Endothelial cell of umbilical vein (primary cell): ENCODE results near the gene KRTCAP2. TPM values are rescaled to one million over a fixed set of nuclear protein-coding genes. Genes with fewer than 3 reads are reported as not detected.

ENCODE experiments used
- BruUV-seq: library from RNA; stranded (reverse); fragments of 400-500 nt; replicated peaks from 2 replicates; lab custom pipeline; 2021; lab: Mats Ljungman, UMichigan
- CTCF ChIA-PET: fragments of 300-600, 350-600 bp; sonication (Branson Sonifier 250); formaldehyde crosslinking; loops from one replicate; lab custom pipeline; 2021; ENCODE audit warnings: antibody characterized with exemption, inconsistent platforms; lab: Charles Lee
- POLR2A ChIA-PET: fragments of 300-600, 350-600 bp; sonication (Branson Sonifier 250); formaldehyde crosslinking; loops from one replicate; lab custom pipeline; 2021; ENCODE audit warnings: antibody characterized with exemption, inconsistent platforms; lab: Charles Lee
- DNase-seq: peaks from one replicate; pipeline ENCODE4 v3.0.0-alpha.2; 2011; ENCODE audit warnings: low read depth, low spot score
- FAIRE-seq: peaks from 2 replicates; lab custom pipeline; 2011; peaks lifted over from hg19 to GRCh38; lab: Jason Lieb, UNC
- H2AFZ ChIP-seq: 2 replicates; pipeline ENCODE4 v1.6.0; 2012; ENCODE audit warnings: low read depth, low read length, control low read depth, inconsistent platforms
- H3K27ac ChIP-seq: 2 replicates; pipeline ENCODE4 v1.5.1; 2011; ENCODE audit warnings: low read depth, mild to moderate bottlenecking, control low read depth, low read length, moderate library complexity; ENCODE audit not compliant: insufficient read depth
- H3K27me3 ChIP-seq, 2 experiments: 2 replicates each; pipeline versions ENCODE4 v1.6.0 to v1.6.1; 2011; ENCODE audit warnings: low read length in 2 of 2, mixed read lengths in 1 of 2; ENCODE audit not compliant: control insufficient read depth in 2 of 2, insufficient read depth in 2 of 2
- H3K36me3 ChIP-seq, 2 experiments: 2 replicates in 1 of 2; 3 replicates in 1 of 2; pipeline ENCODE4 v1.5.1; 2011; ENCODE audit warnings: low read length in 2 of 2, mild to moderate bottlenecking in 1 of 2, moderate library complexity in 1 of 2; ENCODE audit not compliant: control insufficient read depth in 2 of 2, insufficient read depth in 2 of 2; ENCODE audit errors: extremely low read depth in 1 of 2
- H3K4me1 ChIP-seq: 3 replicates; pipeline ENCODE4 v1.5.1; 2011; ENCODE audit warnings: mild to moderate bottlenecking, low read length; ENCODE audit not compliant: control insufficient read depth, insufficient read depth; ENCODE audit errors: extremely low read depth
- H3K4me2 ChIP-seq: 2 replicates; pipeline ENCODE4 v1.6.1; 2011; ENCODE audit warnings: low read length, control low read depth, mixed read lengths; ENCODE audit not compliant: insufficient read depth
- H3K4me3 ChIP-seq, 3 experiments: fragments of 200-600 bp in 1 of 3; sonication (generic), shearing (Covaris generic) in 1 of 3; replicated peaks in 1 of 3; 2 replicates each; pipeline ENCODE4 v1.5.1; 2011 to 2016; ENCODE audit warnings: control low read depth in 3 of 3, low read length in 3 of 3, mild to moderate bottlenecking in 2 of 3, inconsistent platforms in 1 of 3, low read depth in 1 of 3, moderate library complexity in 1 of 3; ENCODE audit not compliant: insufficient read depth in 1 of 3
- H3K79me2 ChIP-seq: 2 replicates; pipeline ENCODE4 v1.6.0; 2012; ENCODE audit warnings: low read length, inconsistent platforms; ENCODE audit not compliant: control insufficient read depth, insufficient read depth
- H3K9ac ChIP-seq: replicated peaks from 2 replicates; pipeline ENCODE3; 2011; ENCODE audit warnings: low read length, control low read depth; ENCODE audit not compliant: insufficient read depth; ENCODE audit errors: extremely low read depth
- H3K9me1 ChIP-seq: replicated peaks from 3 replicates; pipeline ENCODE4 v1.6.0; 2011; ENCODE audit warnings: mild to moderate bottlenecking, low read length; ENCODE audit not compliant: control insufficient read depth, insufficient read depth; ENCODE audit errors: extremely low read depth
- H3K9me3 ChIP-seq: replicated peaks from 2 replicates; pipeline ENCODE4 v1.5.1; 2012; ENCODE audit warnings: low read length, inconsistent platforms; ENCODE audit not compliant: control insufficient read depth, insufficient read depth
- H4K20me1 ChIP-seq: replicated peaks from 2 replicates; pipeline ENCODE3; 2011; ENCODE audit warnings: mild to moderate bottlenecking, low read length; ENCODE audit not compliant: control insufficient read depth, insufficient read depth; ENCODE audit errors: extremely low read depth
- CTCF ChIP-seq, 2 donors: IDR thresholded peaks; 1 replicate in 1 of 2; 2 replicates in 1 of 2; pipeline ENCODE4 v1.5.1; 2011; ENCODE audit warnings: low read length in 2 of 2, mild to moderate bottlenecking in 2 of 2, moderate library complexity in 2 of 2, control low read depth in 1 of 2, inconsistent platforms in 1 of 2, low read depth in 1 of 2; ENCODE audit not compliant: insufficient read depth in 1 of 2; ENCODE audit errors: extremely low read depth in 1 of 2
- EZH2 ChIP-seq: IDR thresholded peaks from 2 replicates; pipeline ENCODE4 v1.6.1; 2012; ENCODE audit warnings: borderline replicate concordance, low read depth, mild to moderate bottlenecking, moderate library complexity, low read length, inconsistent platforms; ENCODE audit not compliant: severe bottlenecking
- FOS ChIP-seq: IDR thresholded peaks from 2 replicates; pipeline ENCODE4 v1.6.1; 2011; ENCODE audit warnings: mild to moderate bottlenecking, low read length, moderate library complexity, borderline replicate concordance; ENCODE audit not compliant: insufficient read depth
- GATA2 ChIP-seq: IDR thresholded peaks from 2 replicates; pipeline ENCODE4 v1.7.0; 2011; ENCODE audit warnings: low read depth, mild to moderate bottlenecking, moderate library complexity, mixed read lengths, low read length; ENCODE audit not compliant: insufficient read length, insufficient read depth
- JUN ChIP-seq: IDR thresholded peaks from 2 replicates; pipeline ENCODE4 v1.6.1; 2011; ENCODE audit warnings: borderline replicate concordance, low read depth; ENCODE audit not compliant: insufficient read length, insufficient read depth
- MAX ChIP-seq: IDR thresholded peaks from 2 replicates; pipeline ENCODE4 v1.6.1; 2011; ENCODE audit not compliant: insufficient read depth, insufficient read length
- MYC ChIP-seq: IDR thresholded peaks from one replicate; pipeline ENCODE4 v1.6.1; 2011; ENCODE audit warnings: mild to moderate bottlenecking, low read depth, low read length
- POLR2A ChIP-seq: IDR thresholded peaks from 2 replicates; pipeline ENCODE4 v1.6.1; 2012; ENCODE audit warnings: low read depth, mild to moderate bottlenecking, control low read depth, low read length
- POLR2AphosphoS5 ChIP-seq: IDR thresholded peaks from 2 replicates; pipeline ENCODE4 v1.6.1; 2012; ENCODE audit warnings: low read depth, mild to moderate bottlenecking, control low read depth, low read length, moderate library complexity; ENCODE audit not compliant: insufficient read depth
- dilution Hi-C: fragments of 300-500 bp; cut with MboI; formaldehyde crosslinking; loops from one replicate; pipeline ENCODE4 v1.15.0; 2019; ENCODE audit warnings: low sequenced_read_pairs; ENCODE audit not compliant: extremely low pct_ligation_motif_present
- intact Hi-C: fragments of 100-400 bp; cut with micrococcal nuclease; formaldehyde crosslinking; loops from one replicate; pipeline ENCODE4 v1.10.0; 2022
- polyA plus RNA-seq, 4 experiments: library from polyadenylated mRNA; depleted of rRNA in 3 of 4; stranded (reverse) in 3 of 4; unstranded in 1 of 4; fragments of >200 nt; gene quantifications; 2 replicates each; pipeline versions ENCODE4 v1.2.1 to v1.2.3, GENCODE V29; 2011 to 2012; ENCODE audit warnings: missing spikeins in 1 of 4
- total RNA-seq: library from RNA; stranded (reverse); gene quantifications from 2 replicates; pipeline ENCODE4 v1.2.3, GENCODE V29; 2021

Gene KRTCAP2
- total and polyA plus RNA-seq, 2 donors (not counting 3 experiments of a cell fraction or from before 2014, with no cell fraction given), result 207 to 362 TPM

GRCh38 chr1:155200920-155201319 lies 27.8 kb upstream of the KRTCAP2 start:
- intact Hi-C loops (no loop called here), dilution Hi-C loops (no loop called here)
- Histone ChIP-seq H3K79me2 (no peaks in the 10 kb centered on the region), H3K9me3 (no peaks in the 10 kb centered on the region), H3K4me1 (peaks cover under 1% of the 10 kb centered on the region), H3K36me3 (peaks cover 0 to 3% of the 10 kb centered on the region in 2 experiments), H3K27me3 (no peaks in the 10 kb centered on the region), H2AFZ (no peak overlapping the region), H3K9me1 (no peaks in the 10 kb centered on the region), H3K27ac (no peak overlapping the region), H3K9ac (no peak overlapping the region), H4K20me1 (no peaks in the 10 kb centered on the region), H3K4me2 (no peak overlapping the region), H3K4me3 (no peak overlapping the region)
- FAIRE-seq (no peak), DNase-seq (no peak)
- no TSS peak for BruUV-seq
- TF ChIP-seq GATA2, result no peak
- no peak for TF ChIP-seq POLR2A
- TF ChIP-seq FOS, result no peak
- ChIA-PET POLR2A (no interaction called here), CTCF (interaction anchor here (1.6 kb wide), 1 partner anchor 24 kb away, joined by 4 read pairs; no protein-coding TSS in a partner anchor)

GRCh38 chr1:155199792-155200191 lies 26.7 kb upstream of the KRTCAP2 start:
- no TSS peak for BruUV-seq
- Histone ChIP-seq H4K20me1 (no peaks in the 10 kb centered on the region), H3K27ac (no peak overlapping the region), H3K79me2 (no peaks in the 10 kb centered on the region), H3K4me3 (no peak overlapping the region), H2AFZ (no peak overlapping the region), H3K4me1 (peaks cover 8% of the 10 kb centered on the region), H3K9me1 (no peaks in the 10 kb centered on the region), H3K9ac (no peak overlapping the region), H3K27me3 (no peaks in the 10 kb centered on the region), H3K36me3 (peaks cover 0 to 3% of the 10 kb centered on the region in 2 experiments), H3K9me3 (no peaks in the 10 kb centered on the region), H3K4me2 (no peak overlapping the region)
- no peak for DNase-seq
- intact Hi-C loops (no loop called here), dilution Hi-C loops (no loop called here)
- ChIA-PET CTCF (no interaction called here), POLR2A (no interaction called here)
- FAIRE-seq, result no peak
- TF ChIP-seq JUN (no peak), MAX (no peak), FOS (no peak), POLR2AphosphoS5 (no peak), MYC (no peak), EZH2 (no peak), CTCF (IDR thresholded peaks at IDR 0.05; ENCODE audit: extremely low read depth in 1 of 2, insufficient read depth in 1 of 2, low read depth in 1 of 2, low read length in 2 of 2) (no peak), POLR2A (no peak)
